H1 (cell line): Measurements from ENCODE around the gene GADL1. TPM values are rescaled to one million over a fixed set of nuclear protein-coding genes. Genes with fewer than 3 reads are reported as not detected.

Source experiments
- CTCF ChIA-PET: fragments of 300-600 bp; sonication (Branson Sonifier 250); formaldehyde crosslinking; loops from one replicate; lab custom pipeline; 2021; ENCODE audit not compliant: partially characterized antibody; lab: Charles Lee
- POLR2A ChIA-PET: fragments of 300-600 bp; sonication (Branson Sonifier 250); formaldehyde crosslinking; loops from one replicate; lab custom pipeline; 2021; ENCODE audit warnings: inconsistent platforms; ENCODE audit not compliant: partially characterized antibody; lab: Charles Lee
- DNase-seq, 2 experiments: peaks; one replicate each; pipeline versions ENCODE4 v3.0.0 to v3.0.0-alpha.2; 2010 to 2022; ENCODE audit warnings: low spot score in 2 of 2, low read depth in 1 of 2, mixed read lengths in 1 of 2
- FAIRE-seq: peaks from 2 replicates; lab custom pipeline; 2011; peaks lifted over from hg19 to GRCh38; lab: Jason Lieb, UNC
- H2AFZ ChIP-seq: 2 replicates; pipeline ENCODE4 v1.8.1; 2012; ENCODE audit warnings: low read length, inconsistent platforms
- H2AK5ac ChIP-seq: 2 replicates; pipeline ENCODE4 v1.6.1; 2013; ENCODE audit warnings: low read depth, low read length
- H2BK120ac ChIP-seq: replicated peaks from 2 replicates; pipeline ENCODE3; 2013; ENCODE audit warnings: low read depth, low read length, inconsistent platforms
- H2BK12ac ChIP-seq: 2 replicates; pipeline ENCODE4 v1.6.1; 2013; ENCODE audit warnings: low read depth, low read length
- H2BK15ac ChIP-seq: 2 replicates; pipeline ENCODE4 v1.6.1; 2013; ENCODE audit warnings: low read length
- H2BK20ac ChIP-seq: 2 replicates; pipeline ENCODE4 v1.6.1; 2013; ENCODE audit warnings: low read length
- H2BK5ac ChIP-seq: 2 replicates; pipeline ENCODE4 v1.6.1; 2013; ENCODE audit warnings: low read depth, low read length
- H3K14ac ChIP-seq: 2 replicates; pipeline ENCODE4 v1.6.1; 2013; ENCODE audit warnings: inconsistent platforms; ENCODE audit not compliant: insufficient read length
- H3K18ac ChIP-seq: 2 replicates; pipeline ENCODE4 v1.6.1; 2013; ENCODE audit warnings: low read length; ENCODE audit errors: extremely low read depth
- H3K23ac ChIP-seq: 2 replicates; pipeline ENCODE4 v1.6.1; 2013; ENCODE audit warnings: inconsistent platforms; ENCODE audit not compliant: insufficient read length
- H3K23me2 ChIP-seq: 2 replicates; pipeline ENCODE4 v1.6.1; 2013; ENCODE audit warnings: low read depth, low read length
- H3K27ac ChIP-seq: 2 replicates; pipeline ENCODE4 v1.6.1; 2011; ENCODE audit warnings: low read depth, low read length, inconsistent platforms
- H3K27me3 ChIP-seq, 4 experiments: replicated peaks in 1 of 4; 1 replicate in 1 of 4; 2 replicates in 3 of 4; pipeline versions ENCODE4 v1.6.1 to v1.8.1; 2011 to 2013; ENCODE audit warnings: low read length in 3 of 4, mild to moderate bottlenecking in 3 of 4, inconsistent platforms in 2 of 4, mixed read lengths in 2 of 4, moderate library complexity in 1 of 4; ENCODE audit not compliant: control insufficient read depth in 3 of 4, insufficient read depth in 3 of 4; ENCODE audit errors: extremely low read depth in 1 of 4
- H3K36me3 ChIP-seq, 4 experiments: 2 replicates each; pipeline versions ENCODE4 v1.6.1 to v1.8.1; 2011 to 2013; ENCODE audit warnings: mild to moderate bottlenecking in 4 of 4, low read length in 3 of 4, moderate library complexity in 2 of 4, control low read depth in 1 of 4, inconsistent platforms in 1 of 4; ENCODE audit not compliant: insufficient read depth in 4 of 4, control insufficient read depth in 2 of 4
- H3K4ac ChIP-seq: replicated peaks from 2 replicates; pipeline ENCODE3; 2013; ENCODE audit warnings: low read length, low read depth, mixed read lengths, inconsistent platforms; ENCODE audit not compliant: insufficient read length
- H3K4me1 ChIP-seq, 4 experiments: replicated peaks in 1 of 4; 1 replicate in 1 of 4; 2 replicates in 3 of 4; pipeline versions ENCODE4 v1.6.1 to v1.8.1; 2011 to 2013; ENCODE audit warnings: low read length in 3 of 4, inconsistent platforms in 2 of 4, mixed read lengths in 1 of 4; ENCODE audit not compliant: insufficient read depth in 4 of 4, control insufficient read depth in 3 of 4
- H3K4me2 ChIP-seq, 2 experiments: 2 replicates each; pipeline versions ENCODE4 v1.6.1 to v1.8.1; 2011 to 2013; ENCODE audit warnings: low read depth in 2 of 2, low read length in 2 of 2, control low read depth in 1 of 2, inconsistent platforms in 1 of 2, mild to moderate bottlenecking in 1 of 2; ENCODE audit not compliant: insufficient read depth in 1 of 2
- H3K4me3 ChIP-seq, 4 experiments: fragments of 200-600, 300-600 bp in 1 of 4; sonication (generic), shearing (Covaris generic), sonication (Bioruptor Twin) in 1 of 4; 2 replicates each; pipeline versions ENCODE4 v1.5.1 to v1.8.1; 2011 to 2016; ENCODE audit warnings: low read length in 4 of 4, low read depth in 3 of 4, control low read depth in 2 of 4, inconsistent platforms in 2 of 4, mild to moderate bottlenecking in 2 of 4, mixed read lengths in 1 of 4, moderate library complexity in 1 of 4; ENCODE audit not compliant: insufficient read depth in 2 of 4; ENCODE audit errors: extremely low read depth in 1 of 4
- H3K56ac ChIP-seq: replicated peaks from 2 replicates; pipeline ENCODE3; 2013; ENCODE audit warnings: low read depth, mild to moderate bottlenecking, mixed read lengths, low read length, inconsistent platforms; ENCODE audit not compliant: insufficient read length
- H3K79me1 ChIP-seq: 2 replicates; pipeline ENCODE4 v1.6.1; 2013; ENCODE audit warnings: low read depth, low read length, control low read depth
- H3K79me2 ChIP-seq, 2 experiments: 2 replicates each; pipeline versions ENCODE4 v1.6.1 to v1.8.1; 2012 to 2013; ENCODE audit warnings: low read length in 2 of 2, mild to moderate bottlenecking in 2 of 2, inconsistent platforms in 1 of 2; ENCODE audit not compliant: insufficient read depth in 2 of 2, control insufficient read depth in 1 of 2
- H3K9ac ChIP-seq, 4 experiments: replicated peaks in 1 of 4; 1 replicate in 1 of 4; 2 replicates in 3 of 4; pipeline versions ENCODE4 v1.6.1 to v1.8.1; 2011 to 2013; ENCODE audit warnings: low read depth in 3 of 4, low read length in 3 of 4, control low read depth in 2 of 4, mild to moderate bottlenecking in 2 of 4, moderate library complexity in 2 of 4, inconsistent platforms in 1 of 4; ENCODE audit errors: extremely low read depth in 1 of 4
- H3K9me3 ChIP-seq, 2 experiments: 2 replicates each; pipeline versions ENCODE4 v1.6.1 to v1.8.1; 2012 to 2013; ENCODE audit warnings: mild to moderate bottlenecking in 2 of 2, moderate library complexity in 2 of 2, control low read depth in 1 of 2, inconsistent platforms in 1 of 2, low read depth in 1 of 2, low read length in 1 of 2, mixed read lengths in 1 of 2; ENCODE audit not compliant: insufficient read depth in 2 of 2
- H4K20me1 ChIP-seq, 2 experiments: replicated peaks in 1 of 2; 2 replicates each; pipeline versions ENCODE3 to v1.8.1; 2011 to 2013; ENCODE audit warnings: inconsistent platforms in 2 of 2, low read length in 2 of 2, mild to moderate bottlenecking in 1 of 2; ENCODE audit not compliant: insufficient read depth in 2 of 2, control insufficient read depth in 1 of 2
- H4K5ac ChIP-seq: 2 replicates; pipeline ENCODE4 v1.6.1; 2013; ENCODE audit warnings: low read length, low read depth, mixed read lengths, inconsistent platforms; ENCODE audit not compliant: insufficient read length
- H4K8ac ChIP-seq: 2 replicates; pipeline ENCODE4 v1.8.0; 2013; ENCODE audit warnings: mild to moderate bottlenecking, moderate library complexity, low read length, inconsistent platforms; ENCODE audit not compliant: insufficient read depth; ENCODE audit errors: extremely low read depth
- H4K91ac ChIP-seq: replicated peaks from 2 replicates; pipeline ENCODE3; 2013; ENCODE audit warnings: low read length, mixed read lengths, inconsistent platforms; ENCODE audit not compliant: insufficient read length
- ATF2 ChIP-seq: IDR thresholded peaks from 2 replicates; pipeline ENCODE4 v1.6.1; 2012; ENCODE audit warnings: low read length, inconsistent platforms
- ATF3 ChIP-seq: IDR thresholded peaks from 2 replicates; pipeline ENCODE4 v1.6.1; 2011; ENCODE audit warnings: low read depth, mild to moderate bottlenecking, low read length; ENCODE audit not compliant: insufficient read depth
- CTBP2 ChIP-seq: IDR thresholded peaks from 2 replicates; pipeline ENCODE4 v1.7.0; 2011; ENCODE audit warnings: borderline replicate concordance, mild to moderate bottlenecking, moderate library complexity, mixed read lengths, low read length; ENCODE audit not compliant: insufficient read depth, insufficient read length
- EZH2 ChIP-seq: fragments of 200-600 bp; sonication (generic); IDR thresholded peaks from 2 replicates; pipeline ENCODE4 v1.7.1; 2012; ENCODE audit warnings: low read depth, mild to moderate bottlenecking, moderate library complexity, low read length, inconsistent platforms; ENCODE audit not compliant: severe bottlenecking
- KDM5A ChIP-seq: fragments of 200-600 bp; IDR thresholded peaks from 2 replicates; pipeline ENCODE4 v1.7.1; 2012; ENCODE audit warnings: mild to moderate bottlenecking, low read length, inconsistent platforms, mixed read lengths
- MAFK ChIP-seq: IDR thresholded peaks from 2 replicates; pipeline ENCODE4 v1.6.1; 2012; ENCODE audit warnings: low read depth, mild to moderate bottlenecking, improper control_type of control experiment, low read length
- POLR2A ChIP-seq, 2 experiments: IDR thresholded peaks; 1 replicate in 1 of 2; 2 replicates in 1 of 2; pipeline ENCODE4 v1.6.1; 2011; ENCODE audit warnings: low read depth in 2 of 2, low read length in 2 of 2, mild to moderate bottlenecking in 2 of 2; ENCODE audit errors: control extremely low read depth in 1 of 2
- RFX5 ChIP-seq: IDR thresholded peaks from 2 replicates; pipeline ENCODE4 v1.6.1; 2011; ENCODE audit warnings: low read depth, low read length, improper control_type of control experiment, borderline replicate concordance
- SIN3A ChIP-seq, 2 experiments: IDR thresholded peaks in 1 of 2; conservative IDR thresholded peaks in 1 of 2; 2 replicates each; pipeline ENCODE4 v1.6.1; 2011 to 2012; ENCODE audit warnings: low read length in 2 of 2, improper control_type of control experiment in 1 of 2, low read depth in 1 of 2, mild to moderate bottlenecking in 1 of 2
- SIRT6 ChIP-seq: IDR thresholded peaks from one replicate; pipeline ENCODE4 v1.7.1; 2012; ENCODE audit warnings: low read length, inconsistent platforms
- TAF7 ChIP-seq: optimal IDR thresholded peaks from 2 replicates; pipeline ENCODE3; 2011; ENCODE audit warnings: low read depth, mild to moderate bottlenecking, inconsistent platforms, low read length, moderate library complexity, borderline replicate concordance
- TEAD4 ChIP-seq: IDR thresholded peaks from 2 replicates; pipeline ENCODE4 v1.6.1; 2012; ENCODE audit warnings: low read depth, low read length, inconsistent platforms, mixed read lengths
- WGBS, 2 experiments: shearing (Covaris generic) in 1 of 2; methylation state at CpG; one replicate each; pipeline versions ENCODE4 v1.1.6 to v1.1.7; 2013 to 2015; ENCODE audit warnings: low lambda C conversion rate in 2 of 2, mixed read lengths in 2 of 2, inconsistent platforms in 1 of 2, low coverage in 1 of 2, missing lambda C conversion rate in 1 of 2; ENCODE audit not compliant: insufficient replicate concordance in 2 of 2, insufficient coverage in 1 of 2, insufficient read length in 1 of 2; ENCODE audit errors: extremely low coverage in 1 of 2, missing lambda C conversion rate in 1 of 2; 5-methylcytosine and 5-hydroxymethylcytosine counted together
- polyA plus RNA-seq, 7 experiments: library from polyadenylated mRNA; depleted of rRNA in 3 of 7; stranded (reverse) in 5 of 7; unstranded in 2 of 7; fragments of >200 nt in 5 of 7; fragments of 200-250 nt in 2 of 7; gene quantifications; 1 replicate in 5 of 7; 2 replicates in 1 of 7; 4 replicates in 1 of 7; pipeline versions ENCODE4 v1.2.1 to v1.2.3, GENCODE V29; 2011 to 2013; ENCODE audit warnings: missing spikeins in 2 of 7, mixed read lengths in 2 of 7
- total RNA-seq: library from RNA; stranded (reverse); fragmentation: NEBNext Ultra II Directional; extraction: Animal tissue kit (Norgen Biotek cat#: 25700); gene quantifications from 2 replicates; pipeline ENCODE4 v1.2.1, GENCODE V29; 2021

GADL1 gene
- total and polyA plus RNA-seq, 2 of the 8 experiments (the other 6 are each of a cell fraction or from before 2014, with no cell fraction given): 0.03 to 0.30 TPM

GRCh38 chr3:30878862-30879261, 15.6 kb downstream of the GADL1 start:
- H3K27ac ChIP-seq: no peak overlapping the region
- no peaks in the 10 kb centered on the region for H3K23me2 ChIP-seq
- no peak overlapping the region for H3K9ac ChIP-seq
- H3K4me1 ChIP-seq: no peaks in the 10 kb centered on the region
- no peak overlapping the region for H2AFZ ChIP-seq
- H3K4ac ChIP-seq: no peak overlapping the region
- no peak overlapping the region for H2BK20ac ChIP-seq
- no peak overlapping the region for H3K4me3 ChIP-seq
- no peak overlapping the region for H2AK5ac ChIP-seq
- H3K14ac ChIP-seq: no peak overlapping the region
- POLR2A ChIA-PET: no interaction called here
- no peak overlapping the region for H2BK120ac ChIP-seq
- H3K79me1 ChIP-seq: no peaks in the 10 kb centered on the region
- no peak overlapping the region for H2BK5ac ChIP-seq
- peaks cover 0 to 5% of the 10 kb centered on the region in 2 experiments; a peak in 1 of 4 replicates for H3K9me3 ChIP-seq
- H3K18ac ChIP-seq: no peak overlapping the region
- H4K91ac ChIP-seq: no peak overlapping the region
- H2BK12ac ChIP-seq: no peak overlapping the region
- no peak overlapping the region for H4K8ac ChIP-seq
- no peak overlapping the region for H3K56ac ChIP-seq
- no peak overlapping the region for H4K5ac ChIP-seq
- no peak for FAIRE-seq
- no peak overlapping the region for H3K23ac ChIP-seq
- H2BK15ac ChIP-seq: no peak overlapping the region
- CTCF ChIA-PET: interaction anchor here (0.6 to 1.5 kb wide), 2 partner anchors 277 to 1298 kb away, joined by 3 read pairs; no protein-coding TSS in a partner anchor
- no peak overlapping the region for H3K4me2 ChIP-seq
- WGBS, 2 experiments: 89% methylated on average over 1 of the region's 1 CpG; no CpG with 5 or more reads in 1 of the 2 experiments
- H3K27me3 ChIP-seq: no peaks in the 10 kb centered on the region
- H3K79me2 ChIP-seq: no peaks in the 10 kb centered on the region
- H4K20me1 ChIP-seq: no peaks in the 10 kb centered on the region
- H3K36me3 ChIP-seq: no peaks in the 10 kb centered on the region
- no peak for DNase-seq
- TF ChIP-seq POLR2A (IDR thresholded peaks at IDR 0.05; ENCODE audit: control extremely low read depth in 1 of 2, low read depth in 2 of 2, low read length in 2 of 2) (no peak), RFX5 (no peak), ATF3 (no peak), TEAD4 (no peak), SIRT6 (no peak), EZH2 (no peak), SIN3A (conservative IDR thresholded peaks at IDR 0.05 in 1 of 2, IDR thresholded peaks at IDR 0.05 in 1 of 2; ENCODE audit: low read depth in 1 of 2, low read length in 2 of 2) (no peak), KDM5A (no peak), TAF7 (no peak), ATF2 (no peak), MAFK (no peak), CTBP2 (no peak)
